Glomerular visceral epithelial cell (primary cell): Measurements from ENCODE around the gene GCDH.
"Not testable (repeated sequence)": the region's sequence is repeated elsewhere in the genome, so short reads cannot be mapped to it uniquely, and the experiment has no call there.

Experiments used
- DNase-seq: peaks from one replicate; pipeline ENCODE4 v3.0.0-alpha.2; 2016; ENCODE audit errors: extremely low spot score

The GCDH gene

DNA sequence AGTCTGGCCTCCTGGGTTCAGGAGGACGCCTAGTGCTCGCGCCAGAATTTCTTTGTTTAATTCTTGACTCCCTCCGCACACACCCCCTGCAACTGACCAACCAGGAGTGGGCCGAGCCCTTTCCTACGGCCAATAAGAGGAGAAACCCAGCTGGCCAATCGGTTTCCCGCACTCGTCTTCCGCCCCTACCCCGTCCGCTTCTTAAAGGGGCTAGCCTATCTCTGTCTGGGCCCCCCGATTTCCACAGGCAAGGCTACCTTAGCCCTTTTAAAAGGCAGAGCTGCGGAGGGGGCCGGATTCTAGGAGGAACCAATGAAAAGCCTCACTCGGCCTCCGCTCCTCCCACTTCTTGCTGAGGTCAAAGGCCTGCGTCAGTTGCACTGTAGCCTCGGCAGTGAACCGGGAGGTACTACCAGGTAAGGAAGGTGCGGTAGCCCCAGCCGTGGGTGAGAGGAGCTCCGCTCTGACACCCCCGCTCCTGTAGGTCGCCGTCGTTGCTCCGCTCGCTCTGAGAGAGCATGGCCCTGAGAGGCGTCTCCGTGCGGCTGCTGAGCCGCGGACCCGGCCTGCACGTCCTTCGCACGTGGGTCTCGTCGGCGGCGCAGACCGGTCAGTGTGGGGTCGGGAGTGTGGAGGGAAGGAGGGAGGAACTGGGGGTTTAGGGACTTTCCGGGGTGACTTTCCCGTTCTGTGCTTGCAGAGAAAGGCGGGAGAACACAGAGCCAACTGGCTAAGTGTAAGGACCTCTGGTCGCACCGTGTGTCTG lies at the start of gene GCDH:
GCDH (plus strand) TSS at position 374 of the 766 bp plus-strand sequence; CDS start at position 519, 145 bp downstream.
- peak; percentile 99 for DNase-seq

DNA sequence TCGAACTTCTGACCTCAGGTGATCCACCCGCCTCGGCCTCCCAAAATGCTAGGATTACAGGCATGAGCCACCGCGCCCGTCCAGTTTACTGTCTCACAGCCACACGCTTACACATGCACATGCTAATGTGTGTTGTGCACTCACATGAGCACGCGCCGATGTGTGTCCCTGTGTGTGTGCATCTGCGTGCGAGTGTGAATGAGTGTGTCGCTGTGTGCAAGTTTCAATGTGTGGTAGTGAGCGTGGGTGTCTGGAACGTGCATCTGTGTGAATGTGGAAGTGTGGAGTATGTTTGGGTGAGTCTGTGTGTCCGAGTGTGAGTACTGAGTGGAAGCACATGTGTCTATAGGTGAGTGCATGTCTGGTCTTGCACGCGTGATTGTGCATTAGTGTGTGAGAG lies 48.4 kb upstream of the GCDH start:
- no peak for DNase-seq

DNA sequence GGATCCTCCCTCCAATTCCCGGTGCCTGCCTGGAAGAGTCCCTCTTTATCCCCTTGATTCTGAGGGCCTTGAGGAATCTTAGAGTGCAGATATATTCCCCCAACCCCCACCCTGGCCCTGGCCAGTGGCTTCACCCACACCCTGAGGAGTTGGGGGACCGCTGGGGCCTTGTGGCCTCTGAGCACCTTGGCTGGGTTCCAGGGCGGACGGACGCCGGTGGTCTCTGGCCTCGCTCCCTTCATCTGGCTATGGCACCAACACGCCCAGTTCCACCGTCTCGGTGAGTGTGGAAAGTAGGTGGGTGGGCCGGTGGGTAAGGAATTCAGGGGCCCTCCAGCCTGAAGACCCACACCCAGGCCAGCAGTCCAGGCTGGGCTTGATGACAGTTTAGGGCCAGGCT lies 47.6 kb upstream of the GCDH start:
- DNase-seq, result no peak

DNA sequence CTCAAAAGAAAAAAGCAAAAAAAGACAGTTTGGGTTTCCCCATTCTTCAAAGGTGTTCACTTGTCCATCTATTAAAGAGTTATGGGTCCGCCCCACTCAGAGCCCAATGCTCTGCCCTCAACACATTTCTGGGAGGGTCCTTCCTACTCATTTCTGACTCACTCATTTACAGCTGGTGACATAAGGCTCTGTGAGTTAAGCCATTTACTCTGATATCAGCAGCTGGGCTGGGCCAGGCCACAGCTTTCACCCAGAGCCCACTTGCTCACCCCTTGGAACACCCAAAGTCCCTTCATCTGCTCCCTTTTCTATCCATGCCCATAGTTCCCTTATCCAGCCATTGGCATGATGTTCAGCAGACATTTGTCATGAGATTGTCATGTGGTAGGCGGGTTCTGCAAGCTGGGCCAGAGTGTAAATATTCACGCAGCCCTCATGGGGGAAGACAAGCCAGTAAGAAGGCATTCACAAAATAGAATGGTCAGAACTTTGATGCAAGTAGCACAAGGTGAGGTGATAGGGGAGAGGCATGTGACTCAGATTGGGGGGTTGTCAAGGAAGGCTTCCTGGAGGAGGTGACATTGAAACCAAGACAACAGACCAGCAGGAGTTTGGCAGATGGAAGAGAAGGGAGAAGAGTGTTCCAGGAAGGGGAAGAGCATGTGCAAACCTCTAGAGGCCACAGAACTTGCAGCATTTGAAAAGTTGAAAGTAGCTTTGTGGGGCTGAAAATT lies 46.8 kb upstream of the GCDH start:
- no peak for DNase-seq

DNA sequence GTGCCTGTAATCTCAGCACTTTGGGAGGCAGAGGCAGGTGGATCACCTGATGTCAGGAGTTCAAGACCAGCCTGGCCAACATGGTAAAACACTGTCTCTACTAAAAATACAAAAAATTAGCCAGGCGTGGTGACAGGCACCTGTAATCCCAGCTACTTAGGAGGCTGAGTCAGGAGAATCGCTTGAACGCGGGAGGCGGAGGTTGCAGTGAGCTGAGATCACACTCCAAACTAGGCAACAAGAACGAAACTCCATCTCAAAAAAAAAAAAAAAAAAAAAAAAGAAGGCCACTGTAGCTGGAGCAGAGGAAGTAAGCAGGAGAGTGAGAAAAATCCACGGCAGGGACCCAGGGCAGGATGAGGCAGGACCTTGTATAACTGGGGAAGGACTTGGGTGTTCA lies 44.3 kb upstream of the GCDH start:
- not testable (repeated sequence) for DNase-seq

DNA sequence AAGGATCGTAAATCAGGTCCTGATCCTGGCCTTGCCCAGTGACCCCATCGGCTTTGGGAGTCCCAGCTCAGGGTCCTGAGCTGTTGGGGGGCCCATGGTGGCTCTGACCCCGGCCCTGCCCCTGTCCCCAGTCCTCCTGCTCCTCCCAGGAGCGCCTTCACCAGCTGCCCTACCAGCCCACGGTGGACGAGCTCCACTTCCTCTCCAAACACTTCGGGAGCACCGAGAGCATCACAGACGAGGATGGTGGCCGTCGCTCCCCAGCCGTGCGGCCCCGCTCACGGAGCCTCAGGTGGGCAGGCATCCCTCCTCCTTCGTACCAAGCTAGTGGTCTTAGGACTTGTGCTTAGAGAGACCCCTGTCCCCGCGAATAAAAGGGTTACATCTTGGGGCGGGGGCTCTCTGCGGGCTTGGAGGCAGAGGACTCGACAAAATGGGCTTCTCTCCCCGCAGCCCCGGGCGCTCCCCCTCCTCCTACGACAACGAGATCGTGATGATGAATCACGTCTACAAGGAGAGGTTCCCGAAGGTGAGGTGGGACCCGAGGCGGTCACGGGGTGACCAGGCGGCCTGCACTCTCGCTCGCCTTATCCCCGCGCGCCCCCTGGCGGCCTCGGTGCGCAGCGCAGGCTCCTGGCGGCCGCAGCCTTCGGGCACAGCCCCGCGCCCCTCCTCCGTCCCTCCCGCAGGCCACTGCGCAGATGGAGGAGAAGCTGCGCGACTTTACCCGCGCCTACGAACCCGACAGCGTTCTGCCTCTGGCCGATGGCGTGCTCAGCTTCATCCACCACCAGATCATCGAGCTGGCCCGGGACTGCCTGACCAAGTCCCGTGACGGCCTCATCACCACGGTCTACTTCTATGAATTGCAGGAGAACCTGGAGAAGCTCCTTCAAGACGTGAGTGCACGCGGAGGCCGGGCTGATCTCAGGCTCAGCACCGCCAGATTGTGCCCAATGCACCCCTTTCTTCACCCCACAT lies 43.5 kb upstream of the GCDH start:
- peak; percentile 84 for DNase-seq

DNA sequence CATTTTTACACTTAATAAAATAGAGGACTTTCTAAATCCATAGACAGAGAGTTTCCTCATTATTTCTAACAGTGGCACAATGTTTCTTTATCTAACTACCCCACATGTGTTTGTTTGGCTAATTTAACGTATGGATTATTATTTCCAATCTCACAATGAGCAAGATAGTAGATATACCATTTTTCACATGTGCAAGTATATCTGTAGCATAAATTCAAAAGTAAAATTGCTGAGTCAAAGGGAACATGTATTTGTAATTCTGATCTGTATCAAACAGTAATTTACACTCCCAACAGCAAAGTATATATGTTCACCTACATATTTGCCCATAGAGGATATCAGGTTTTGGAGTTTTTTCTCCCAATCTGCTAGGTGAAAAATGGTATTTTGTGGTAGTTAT lies 34.3 kb upstream of the GCDH start:
- DNase-seq, result no peak

DNA sequence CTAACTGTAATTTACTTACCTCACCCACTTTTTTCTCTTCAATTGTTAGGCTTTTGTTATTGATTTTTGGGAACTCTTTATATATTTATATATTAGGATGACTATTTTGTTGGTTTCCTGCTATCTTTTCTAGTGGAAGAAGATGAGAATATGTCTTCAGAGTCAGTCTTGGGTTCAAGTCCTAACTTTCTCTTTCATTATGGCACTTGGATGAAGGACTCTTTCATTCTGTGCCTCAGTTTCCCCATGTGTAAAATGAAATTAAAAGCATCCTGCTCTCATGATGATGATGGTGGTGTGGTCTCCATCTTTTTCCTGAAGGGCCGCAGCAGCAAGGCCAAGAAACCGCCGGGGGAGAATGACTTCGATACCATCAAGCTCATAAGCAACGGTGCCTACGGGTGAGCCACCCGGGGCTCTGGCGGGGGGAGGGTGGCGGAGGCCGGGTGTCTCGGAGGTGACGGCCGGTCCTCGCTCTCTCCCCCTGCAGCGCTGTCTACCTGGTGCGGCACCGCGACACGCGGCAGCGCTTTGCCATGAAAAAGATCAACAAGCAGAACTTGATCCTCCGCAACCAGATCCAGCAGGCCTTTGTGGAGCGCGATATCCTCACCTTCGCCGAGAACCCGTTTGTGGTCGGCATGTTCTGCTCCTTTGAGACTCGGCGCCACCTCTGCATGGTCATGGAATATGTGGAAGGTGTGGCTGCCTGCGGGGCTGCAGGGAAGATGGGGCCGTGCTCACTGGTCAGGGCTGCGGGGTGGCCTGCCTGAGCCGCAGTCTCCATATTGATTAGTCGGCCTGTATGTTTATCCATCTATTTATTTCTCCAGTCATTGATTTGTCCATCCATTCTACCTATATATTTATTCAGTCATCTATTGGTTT lies 32.7 kb upstream of the GCDH start:
- no peak for DNase-seq

DNA sequence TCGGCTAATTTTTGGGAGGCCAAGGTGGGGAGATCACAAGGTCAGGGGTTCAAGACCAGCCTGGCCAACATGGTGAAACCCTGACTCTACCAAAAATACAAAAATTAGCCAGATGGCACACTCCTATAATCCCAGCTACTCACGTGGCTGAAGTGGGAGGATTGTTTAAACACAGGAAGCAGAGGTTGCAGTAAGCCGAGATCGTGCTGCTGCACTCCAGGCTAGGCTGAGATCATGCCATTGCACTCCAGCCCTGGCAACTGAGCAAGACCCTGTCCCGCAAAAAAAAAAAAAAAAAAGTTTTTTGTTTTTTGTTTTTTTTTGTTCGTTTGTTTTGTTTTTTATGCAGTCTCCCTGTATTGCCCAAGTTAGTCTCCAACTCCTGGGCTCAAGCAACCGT lies 31.4 kb upstream of the GCDH start:
- DNase-seq, result no peak

DNA sequence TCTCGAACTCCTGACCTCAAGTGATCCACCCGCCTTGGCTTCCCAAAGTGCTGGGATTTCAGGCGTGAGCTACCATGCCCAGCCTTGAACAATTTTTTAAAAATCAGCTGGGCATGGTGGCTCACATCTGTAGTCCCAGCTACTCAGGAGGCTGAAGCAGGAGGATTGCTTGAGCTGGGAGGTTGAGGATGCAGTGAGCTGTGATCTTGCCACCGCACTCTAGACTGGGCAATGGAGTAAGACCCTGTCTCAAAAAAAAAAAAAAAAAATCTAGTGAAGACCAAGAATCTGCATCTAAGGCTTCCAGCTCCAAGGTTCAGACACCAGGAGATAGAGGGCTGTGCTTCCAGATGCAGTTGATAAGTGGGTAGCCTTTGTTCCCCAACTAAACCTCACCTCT lies 26.8 kb upstream of the GCDH start:
- DNase-seq, result no peak

DNA sequence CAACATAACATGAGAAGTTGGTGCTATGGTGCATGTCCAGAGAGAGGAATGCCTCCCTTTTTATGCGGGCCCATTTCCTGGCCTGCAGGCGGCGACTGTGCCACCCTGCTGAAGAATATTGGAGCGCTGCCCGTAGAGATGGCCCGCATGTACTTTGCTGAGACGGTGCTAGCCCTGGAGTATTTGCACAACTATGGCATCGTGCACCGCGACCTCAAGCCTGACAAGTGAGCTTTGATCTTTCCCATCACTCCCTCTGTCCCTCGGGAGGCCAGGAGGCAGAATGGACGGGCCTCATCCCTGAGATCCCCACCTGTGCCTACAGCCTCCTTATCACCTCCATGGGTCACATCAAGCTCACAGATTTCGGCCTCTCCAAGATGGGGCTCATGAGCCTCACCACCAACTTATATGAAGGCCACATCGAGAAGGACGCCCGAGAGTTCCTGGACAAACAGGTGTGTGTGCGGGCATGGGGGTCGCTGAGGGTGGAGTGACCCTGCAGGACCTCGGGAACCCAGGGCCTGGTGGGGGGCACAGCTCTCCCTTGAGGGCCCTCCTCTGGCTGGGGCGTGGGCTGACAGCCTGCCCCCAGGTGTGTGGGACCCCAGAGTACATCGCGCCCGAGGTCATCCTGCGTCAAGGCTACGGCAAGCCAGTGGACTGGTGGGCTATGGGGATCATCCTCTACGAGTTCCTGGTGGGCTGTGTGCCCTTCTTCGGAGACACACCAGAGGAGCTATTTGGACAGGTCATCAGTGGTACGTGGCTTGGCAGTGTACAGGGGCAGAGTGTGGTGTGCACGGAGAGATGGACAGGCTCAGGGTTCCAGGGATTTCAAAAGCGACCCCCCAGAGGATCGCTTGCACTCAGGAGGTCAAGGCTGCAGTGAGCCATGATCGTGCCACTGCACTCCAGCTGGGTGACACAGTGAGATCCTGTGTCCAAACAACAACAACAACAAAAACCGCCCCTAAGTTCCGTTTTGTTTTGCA lies 25.9 kb upstream of the GCDH start:
- DNase-seq, result no peak

DNA sequence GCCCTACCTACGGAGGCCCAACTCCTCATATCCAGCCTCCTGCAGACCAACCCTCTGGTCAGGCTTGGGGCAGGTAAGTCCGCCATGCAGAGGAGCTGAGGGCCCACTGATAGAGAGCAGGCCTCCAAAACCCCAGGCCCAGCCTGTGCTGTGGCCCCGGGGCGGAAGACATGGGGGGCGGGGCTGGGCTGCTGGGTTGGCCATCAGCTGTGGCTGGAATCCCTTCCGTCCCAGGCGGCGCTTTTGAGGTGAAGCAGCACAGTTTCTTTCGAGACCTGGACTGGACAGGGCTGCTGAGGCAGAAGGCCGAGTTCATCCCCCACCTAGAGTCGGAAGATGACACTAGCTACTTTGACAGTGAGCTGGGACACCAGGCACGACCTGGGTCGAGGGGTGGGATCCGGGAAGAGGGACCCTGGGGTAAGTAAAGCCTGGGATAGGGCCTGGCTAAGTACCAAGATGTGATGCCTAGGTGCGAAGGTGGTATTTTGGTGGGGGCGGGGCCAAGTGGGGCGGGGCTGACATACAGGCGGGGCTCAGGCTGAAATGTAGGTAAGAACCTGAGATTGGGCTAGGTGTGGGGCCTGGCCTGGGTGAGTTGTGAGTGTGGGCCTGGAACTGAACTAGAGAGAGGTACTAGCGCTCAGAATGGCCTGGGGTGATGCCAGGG lies 25.1 kb upstream of the GCDH start:
- no peak for DNase-seq

DNA sequence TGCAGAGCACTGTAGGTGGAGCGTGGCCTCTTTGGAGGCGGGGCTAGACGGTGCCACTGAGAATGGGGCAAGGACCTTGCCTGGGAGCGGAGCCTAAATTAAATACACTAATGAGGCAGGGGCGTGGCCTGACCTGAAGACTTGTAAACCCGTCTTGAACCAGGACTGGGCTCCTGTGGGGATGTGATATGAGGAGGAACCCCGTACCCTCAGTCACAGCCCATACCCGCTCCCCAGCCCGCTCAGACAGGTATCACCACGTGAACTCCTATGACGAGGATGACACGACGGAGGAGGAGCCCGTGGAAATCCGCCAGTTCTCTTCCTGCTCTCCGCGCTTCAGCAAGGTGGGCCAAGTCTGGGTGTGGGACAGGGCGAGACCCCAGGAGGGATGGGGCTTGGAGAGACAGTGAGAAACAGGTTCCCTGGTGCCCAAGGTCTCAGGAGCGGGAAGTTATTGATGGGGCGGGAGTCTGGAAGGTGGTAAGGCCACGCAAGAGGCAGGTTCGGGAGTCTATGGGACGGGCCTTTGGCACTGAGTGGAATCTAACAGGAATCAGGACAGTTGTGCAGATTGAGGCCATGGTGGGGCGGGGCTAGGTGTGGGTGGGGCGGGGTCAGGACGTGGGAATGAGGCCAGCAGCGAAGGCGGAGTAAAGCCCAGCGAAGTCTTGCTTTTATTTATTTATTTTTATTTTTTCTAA lies 24.4 kb upstream of the GCDH start:
- DNase-seq, result no peak

DNA sequence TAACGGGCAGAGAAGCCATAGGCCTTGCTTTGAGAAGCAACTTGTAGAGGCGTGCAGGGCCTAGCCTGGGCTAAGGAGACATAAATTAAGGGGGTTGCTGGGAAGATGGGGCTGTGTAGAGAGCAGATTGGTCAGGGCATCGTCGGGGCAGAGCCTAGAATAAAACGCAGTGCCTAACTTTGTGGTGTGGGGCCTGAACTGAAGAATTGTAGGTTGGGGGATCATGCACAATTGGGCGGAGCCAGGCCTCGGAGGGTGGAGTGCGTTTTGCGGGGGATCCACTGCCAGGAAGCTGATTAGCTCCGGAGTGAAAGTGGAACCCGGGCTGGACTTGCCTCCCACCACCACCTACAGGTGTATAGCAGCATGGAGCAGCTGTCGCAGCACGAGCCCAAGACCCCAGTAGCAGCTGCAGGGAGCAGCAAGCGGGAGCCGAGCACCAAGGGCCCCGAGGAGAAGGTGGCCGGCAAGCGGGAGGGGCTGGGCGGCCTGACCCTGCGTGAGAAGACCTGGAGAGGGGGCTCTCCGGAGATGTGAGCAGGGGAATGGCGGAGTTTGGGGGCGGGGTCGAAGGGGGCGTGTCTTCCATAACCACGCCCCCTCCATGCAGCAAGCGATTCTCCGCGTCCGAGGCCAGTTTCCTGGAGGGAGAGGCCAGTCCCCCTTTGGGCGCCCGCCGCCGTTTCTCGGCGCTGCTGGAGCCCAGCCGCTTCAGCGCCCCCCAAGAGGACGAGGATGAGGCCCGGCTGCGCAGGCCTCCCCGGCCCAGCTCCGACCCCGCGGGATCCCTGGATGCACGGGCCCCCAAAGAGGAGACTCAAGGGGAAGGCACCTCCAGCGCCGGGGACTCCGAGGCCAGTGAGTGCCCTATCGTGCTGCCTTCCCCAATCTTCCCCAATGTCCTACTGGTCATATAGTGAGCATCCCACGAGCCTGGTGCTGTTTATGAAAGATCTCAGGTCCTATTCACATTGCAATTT lies 23.6 kb upstream of the GCDH start:
- DNase-seq, result peak; percentile 57

DNA sequence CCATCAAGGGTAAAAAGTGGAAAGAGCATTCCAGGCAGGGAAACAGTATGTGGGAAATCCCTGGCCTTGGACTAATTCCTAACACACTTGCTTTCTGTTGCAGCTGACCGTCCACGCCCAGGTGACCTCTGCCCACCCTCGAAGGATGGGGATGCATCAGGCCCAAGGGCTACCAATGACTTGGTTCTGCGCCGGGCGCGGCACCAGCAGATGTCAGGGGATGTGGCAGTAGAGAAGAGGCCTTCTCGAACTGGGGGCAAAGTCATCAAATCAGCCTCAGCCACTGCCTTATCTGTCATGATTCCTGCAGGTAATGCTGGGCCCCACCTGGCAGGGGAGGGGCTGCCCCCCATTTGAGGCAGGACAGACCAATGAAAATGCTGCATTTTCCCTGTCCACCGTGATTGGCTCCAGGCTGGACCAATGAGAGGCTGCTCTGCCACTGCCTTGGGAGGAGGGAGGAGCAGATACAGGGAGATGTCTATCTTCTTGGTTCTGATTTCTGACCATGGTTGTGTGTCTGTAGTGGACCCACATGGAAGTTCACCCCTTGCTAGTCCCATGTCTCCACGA lies 22.3 kb upstream of the GCDH start:
- DNase-seq, result peak; percentile 19

DNA sequence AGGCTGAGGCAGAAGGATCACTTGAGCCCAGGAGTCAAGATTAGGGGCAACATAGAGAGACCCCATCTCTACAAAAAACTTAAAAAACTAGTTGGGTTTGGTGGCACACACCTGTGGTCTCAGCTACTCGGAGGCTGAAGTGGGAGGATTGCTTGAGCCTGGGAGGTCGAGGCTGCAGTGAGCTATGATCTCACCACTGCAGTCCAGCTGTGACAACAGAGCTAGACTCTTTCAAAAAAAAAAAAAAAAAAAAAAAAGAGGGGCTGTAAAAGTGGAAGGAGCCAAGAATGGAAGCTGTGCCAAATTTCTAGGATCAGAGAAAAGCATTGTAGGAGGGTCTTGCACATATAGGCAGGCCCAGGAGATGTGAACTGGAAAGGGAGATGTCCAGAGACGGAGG lies 19.3 kb upstream of the GCDH start:
- no peak for DNase-seq

DNA sequence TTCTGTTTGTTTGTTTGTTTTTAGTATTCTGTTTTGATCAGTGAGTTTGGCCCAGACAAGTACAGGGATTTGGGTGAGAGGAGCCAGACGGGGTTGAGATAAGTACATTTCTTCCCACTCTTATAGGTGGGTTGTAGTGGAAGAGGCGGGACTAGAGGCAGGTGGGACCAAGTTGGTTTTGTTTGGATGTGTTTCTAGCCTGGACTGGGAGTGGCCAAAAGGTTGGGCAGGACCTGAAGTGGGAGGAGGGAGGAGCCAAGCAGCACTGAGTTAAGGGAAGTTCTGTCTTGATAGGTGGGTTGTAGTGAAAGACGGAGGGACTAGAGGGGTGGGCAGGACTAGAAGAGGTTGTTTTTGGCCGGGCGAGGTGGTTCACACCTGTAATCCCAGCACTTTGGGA lies 18.7 kb upstream of the GCDH start:
- DNase-seq, result no peak
